GM08714 (cell line): Measurements from ENCODE around the gene KAT6B.

Source experiments
- H3K4me3 ChIP-seq: fragments of 200-500 bp; sonication (Bioruptor generic); 2 replicates; pipeline ENCODE4 v1.5.1; 2014; ENCODE audit warnings: mild to moderate bottlenecking, low read length, inconsistent platforms
- ZNF274 ChIP-seq: IDR thresholded peaks from 2 replicates; pipeline ENCODE4 v1.6.1; 2012; ENCODE audit warnings: mild to moderate bottlenecking, low read depth, low read length

Gene KAT6B

DNA sequence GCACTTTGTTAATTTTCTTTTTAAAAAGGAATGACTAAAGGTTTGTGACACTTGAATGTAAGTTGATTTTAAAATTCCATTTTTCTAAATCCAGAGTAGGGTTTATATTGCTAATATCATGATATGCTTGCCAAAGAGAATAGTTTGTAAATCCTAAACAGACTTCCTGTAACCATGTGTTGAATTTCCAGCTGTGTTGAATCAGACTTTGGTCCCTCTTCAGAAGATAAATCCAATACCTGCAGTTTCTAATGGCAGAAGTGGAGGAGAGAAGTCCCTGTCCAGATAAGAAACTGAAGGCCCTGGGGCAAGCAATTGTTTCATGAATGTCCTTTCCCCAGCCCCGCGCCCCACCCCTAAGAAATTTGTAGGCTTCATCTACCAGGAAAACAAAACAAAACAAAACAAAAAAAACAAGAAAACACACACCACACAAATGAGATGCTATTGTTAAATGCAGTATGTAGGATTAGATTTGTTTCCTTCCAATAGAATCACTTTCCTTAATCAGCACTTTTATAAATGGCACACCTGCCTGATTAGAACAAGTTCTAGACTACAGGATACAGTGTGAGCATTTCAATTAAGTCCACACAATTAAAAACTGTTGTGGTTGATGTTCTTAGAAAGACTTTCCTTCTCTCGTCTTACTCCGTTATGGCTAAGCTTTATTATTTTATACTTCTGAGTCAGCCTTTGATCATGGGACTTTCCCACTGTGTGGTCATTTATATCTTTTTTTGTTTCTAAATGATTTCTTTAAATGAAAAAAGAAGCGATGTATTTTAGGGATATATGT is 122.8 kb downstream of the KAT6B start:
- no peak for TF ChIP-seq ZNF274
- no peak overlapping the region for H3K4me3 ChIP-seq

DNA sequence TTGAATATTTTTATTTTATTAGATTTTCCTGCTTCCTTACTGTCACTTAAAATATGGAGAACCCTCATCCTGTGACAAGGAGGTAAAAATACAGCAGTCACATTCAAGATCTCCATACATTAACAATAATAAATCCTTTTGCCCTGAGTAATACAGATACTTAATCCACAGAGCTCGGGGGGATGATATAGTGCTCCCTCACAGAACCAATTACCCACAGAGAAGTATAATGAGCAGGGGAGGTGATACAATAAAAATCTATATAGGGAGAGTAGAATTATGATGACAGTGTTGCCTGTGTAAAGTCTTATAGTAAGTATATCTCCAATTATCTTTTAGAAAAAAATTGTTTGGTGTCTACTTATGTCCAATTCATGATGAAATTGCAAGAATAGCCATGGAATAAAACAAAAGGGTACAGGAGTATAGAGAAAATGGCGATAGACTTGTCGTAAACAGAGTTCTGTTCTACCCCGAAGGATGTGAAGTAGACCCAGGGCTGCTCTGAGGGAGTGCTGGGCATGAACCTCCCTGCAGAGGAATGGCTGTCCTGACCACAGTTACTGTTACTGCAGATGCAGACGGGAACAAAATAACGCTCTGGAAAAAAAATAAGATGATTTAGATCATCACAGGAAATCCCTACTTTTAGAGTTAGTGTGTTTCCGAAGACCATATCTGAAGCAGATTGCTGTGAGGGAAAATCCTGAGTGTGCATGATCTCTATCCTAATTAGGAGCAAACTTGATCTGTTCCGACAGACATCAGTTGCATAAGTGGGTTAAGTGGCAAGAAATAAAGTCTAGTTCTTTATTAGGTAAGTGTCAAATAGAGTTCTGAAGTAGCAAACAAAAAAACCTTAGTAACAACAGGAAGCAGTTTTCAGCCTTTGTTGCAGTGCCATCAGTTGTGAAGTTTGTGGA is 123.7 kb downstream of the KAT6B start:
- TF ChIP-seq ZNF274 = no peak
- H3K4me3 ChIP-seq = no peak overlapping the region

DNA sequence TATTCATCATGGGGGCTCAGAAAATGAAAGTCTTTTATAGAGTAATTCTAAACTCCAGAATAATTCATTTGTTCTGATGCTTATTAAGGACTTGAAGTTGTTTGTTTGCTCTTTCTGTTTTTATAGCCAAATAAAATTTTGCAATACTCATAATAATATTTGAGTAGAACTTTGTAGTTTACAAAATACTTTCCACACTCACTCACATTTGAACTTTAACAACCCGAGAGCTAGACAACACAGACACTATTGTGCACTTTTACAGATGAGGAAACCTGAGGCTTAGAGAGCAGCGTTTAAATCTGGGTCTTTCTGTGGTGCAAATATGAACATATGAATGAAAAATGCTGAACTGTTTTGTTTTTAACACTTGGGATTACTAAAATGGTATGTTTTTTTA is 126.8 kb downstream of the KAT6B start:
- TF ChIP-seq ZNF274 = no peak
- no peak overlapping the region for H3K4me3 ChIP-seq

DNA sequence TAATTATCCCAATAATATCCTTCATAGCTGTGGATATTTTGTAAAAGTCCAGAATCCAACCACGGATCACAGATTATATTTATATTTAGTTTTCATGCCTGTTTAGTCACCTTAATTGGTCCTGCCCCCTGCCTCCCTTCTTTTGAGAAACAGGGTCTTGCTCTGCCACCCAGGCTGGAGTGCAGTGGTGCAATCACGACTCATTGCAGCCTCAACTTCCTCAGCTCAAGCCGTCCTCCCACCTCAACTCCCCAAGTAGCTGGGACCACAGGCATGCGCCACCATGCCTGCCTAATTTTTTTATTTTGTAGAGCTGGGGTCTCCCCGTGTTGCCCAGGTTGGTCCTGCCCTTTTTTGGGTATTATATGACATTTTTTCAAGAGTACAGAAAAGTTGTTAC is 129.4 kb downstream of the KAT6B start:
- H3K4me3 ChIP-seq = no peak overlapping the region
- TF ChIP-seq ZNF274 = no peak

DNA sequence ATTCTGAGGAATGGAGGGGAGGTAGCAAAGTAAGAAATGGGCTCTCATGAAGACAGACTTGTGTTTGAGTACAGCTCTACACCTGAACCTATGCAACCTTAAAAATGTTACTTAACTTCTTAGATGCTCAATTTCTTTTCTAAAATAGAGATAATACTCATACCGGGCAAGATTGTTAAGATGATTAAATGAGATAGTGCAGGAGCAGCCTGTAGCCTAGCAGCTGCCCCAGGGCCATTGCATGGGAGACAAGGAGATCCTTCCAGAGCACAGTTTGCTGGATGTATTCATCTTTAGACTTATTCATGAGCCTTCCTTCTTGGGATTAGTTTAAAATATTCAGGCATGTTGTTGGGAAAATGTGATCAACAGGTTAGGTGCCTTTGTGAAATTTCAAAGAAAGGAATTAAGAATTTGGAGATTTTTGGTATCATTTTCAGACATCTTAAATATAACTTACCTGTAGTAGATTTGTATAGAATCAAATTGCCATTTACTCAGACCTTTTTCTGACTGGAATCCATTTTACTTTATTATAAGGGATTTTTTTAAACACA is 130.2 kb downstream of the KAT6B start:
- no peak overlapping the region for H3K4me3 ChIP-seq
- no peak for TF ChIP-seq ZNF274

DNA sequence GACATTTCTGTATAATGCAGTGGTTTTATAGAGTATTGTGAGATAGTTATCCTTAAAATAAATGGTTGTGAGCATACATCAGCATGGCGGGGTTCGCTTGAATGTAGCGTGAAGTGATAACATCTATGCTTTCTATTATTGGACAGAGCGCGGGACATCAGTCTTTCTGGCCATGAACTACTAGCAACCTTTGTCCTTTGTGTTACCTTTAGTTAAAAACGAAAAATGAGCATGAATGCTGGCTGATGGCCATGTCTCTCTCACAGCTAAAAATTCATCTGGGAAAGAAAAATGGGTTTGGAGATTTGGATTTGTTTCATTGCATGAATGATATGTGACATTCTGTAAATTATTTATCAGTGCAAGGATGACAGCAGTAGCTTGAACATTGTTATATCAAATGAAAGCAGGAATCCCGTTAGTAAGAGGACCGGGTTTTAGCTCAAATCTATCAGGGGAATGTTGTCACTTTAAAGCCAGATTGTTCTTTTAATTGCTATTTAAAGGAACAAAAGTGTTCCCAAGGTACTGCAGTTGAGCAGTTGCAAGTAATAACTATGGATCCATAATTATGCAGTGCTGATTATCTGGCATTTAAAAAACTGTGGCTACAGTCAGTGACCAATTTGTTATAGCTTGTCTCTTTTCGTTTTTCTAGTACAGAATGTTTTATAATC is 131.0 kb downstream of the KAT6B start:
- no peak for TF ChIP-seq ZNF274
- H3K4me3 ChIP-seq = no peak overlapping the region

DNA sequence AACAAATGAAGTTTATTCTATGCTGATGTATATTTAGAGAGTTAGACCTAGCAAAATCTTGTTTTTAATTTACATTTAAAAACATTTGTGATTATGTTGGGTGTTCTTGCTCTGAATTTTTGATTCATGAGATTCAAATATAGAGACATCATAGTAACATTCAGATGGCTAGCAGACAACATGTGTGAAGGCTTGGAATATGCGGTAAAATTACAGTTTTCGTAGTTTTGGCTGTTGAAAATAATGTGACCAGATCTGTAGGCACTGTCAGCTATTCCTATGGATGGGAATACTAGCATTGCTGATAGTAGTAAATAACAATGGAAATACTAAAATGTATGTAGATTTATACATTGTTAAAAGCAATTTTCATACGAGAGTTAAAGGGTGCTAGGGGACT is 131.9 kb downstream of the KAT6B start:
- H3K4me3 ChIP-seq = no peak overlapping the region
- TF ChIP-seq ZNF274 = no peak

DNA sequence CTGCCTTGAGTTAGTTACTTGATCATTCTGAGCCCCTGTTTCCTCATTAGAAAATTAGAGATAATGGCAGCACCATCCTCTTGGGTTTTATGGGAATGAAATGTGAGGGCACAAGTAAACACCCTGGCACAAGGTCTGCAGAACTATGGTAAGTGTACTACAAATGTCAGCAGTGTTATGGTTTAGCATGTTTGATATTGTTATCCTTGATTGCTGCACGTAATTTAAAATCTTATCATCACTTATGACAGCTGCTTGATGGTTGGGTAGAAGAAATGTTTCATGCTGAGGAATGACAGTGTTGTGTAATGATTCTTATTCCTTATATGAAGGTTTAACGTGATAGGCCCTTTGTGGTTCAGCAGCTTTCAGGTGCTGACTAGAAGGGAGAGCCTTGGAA is 134.3 kb downstream of the KAT6B start:
- TF ChIP-seq ZNF274 = no peak
- H3K4me3 ChIP-seq = no peak overlapping the region

DNA sequence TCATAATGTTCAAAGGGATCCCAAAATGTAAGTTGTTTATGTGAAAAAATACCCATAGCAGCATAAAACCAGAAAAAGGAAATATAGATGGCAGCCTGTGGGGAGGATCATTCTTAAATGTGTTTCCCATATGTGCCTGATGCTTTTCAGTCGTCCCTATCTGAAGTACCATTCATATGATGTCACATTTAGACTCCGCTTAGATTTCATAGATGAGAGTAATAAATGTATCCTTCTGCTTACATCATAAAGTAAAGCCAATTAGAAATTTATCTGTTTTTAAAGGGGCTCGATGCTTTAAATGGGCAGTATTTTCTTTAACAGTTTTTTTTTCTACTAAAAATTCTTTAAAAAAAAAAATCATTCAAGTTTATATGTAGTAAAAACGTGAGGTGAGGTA is 136.1 kb downstream of the KAT6B start:
- no peak for TF ChIP-seq ZNF274
- H3K4me3 ChIP-seq = no peak overlapping the region

DNA sequence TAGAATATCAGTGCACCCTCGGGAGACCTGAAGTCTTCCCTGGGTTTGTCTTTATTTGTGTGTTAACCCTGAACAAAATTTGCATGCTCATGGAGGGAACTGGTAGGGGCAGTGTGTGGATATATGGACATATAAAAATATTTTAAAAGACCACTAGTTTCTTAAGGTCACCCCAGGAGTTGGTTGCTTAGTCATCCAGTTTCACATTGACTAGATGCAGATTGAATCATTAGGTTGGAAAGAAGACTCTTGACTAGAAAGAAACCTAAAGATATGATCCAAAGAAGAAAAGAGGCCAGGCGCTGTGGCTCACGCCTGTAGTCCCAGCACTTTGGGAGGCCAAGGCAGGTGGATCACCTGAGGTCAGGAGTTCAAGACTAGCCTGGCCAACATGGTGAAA is 137.1 kb downstream of the KAT6B start:
- H3K4me3 ChIP-seq = no peak overlapping the region
- TF ChIP-seq ZNF274 = no peak

DNA sequence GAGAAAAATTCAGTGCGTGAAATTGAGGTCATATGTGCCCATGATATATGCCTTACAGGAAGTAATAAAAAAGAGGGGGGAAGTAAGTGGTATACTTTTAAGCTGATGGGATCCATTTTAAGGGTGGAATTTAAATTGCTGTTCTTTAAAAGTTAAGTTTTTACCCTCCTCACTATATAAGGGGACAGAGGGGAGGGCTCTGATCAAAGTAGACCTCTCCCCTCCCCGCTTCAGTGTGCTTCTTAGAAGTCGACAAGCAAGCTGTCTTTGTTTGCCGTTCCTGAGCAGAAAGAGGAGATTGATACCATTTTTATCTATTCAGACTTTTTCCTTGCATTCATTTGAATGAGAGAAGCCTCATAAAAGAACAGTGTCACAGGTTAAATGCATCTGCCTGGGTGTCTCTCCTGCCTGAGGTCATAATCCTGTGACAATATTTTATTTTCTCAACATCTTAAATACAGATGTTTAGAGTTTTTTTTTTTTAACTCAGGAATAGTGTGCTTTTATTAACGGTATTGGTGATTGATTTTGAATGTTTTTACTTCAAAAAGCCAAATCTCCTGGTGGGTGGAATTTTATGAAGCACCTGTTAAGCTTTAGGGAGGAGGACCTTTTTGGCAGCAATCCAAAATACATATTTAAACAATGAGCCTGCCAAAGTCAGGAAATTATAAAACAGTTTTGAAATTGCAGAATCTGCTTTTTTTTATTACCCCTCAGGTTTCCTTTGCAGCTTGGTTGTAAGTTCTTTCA is 141.7 kb downstream of the KAT6B start:
- no peak for TF ChIP-seq ZNF274
- peak overlapping the region; percentile 14; the same call in 1 of the 2 replicates for H3K4me3 ChIP-seq

DNA sequence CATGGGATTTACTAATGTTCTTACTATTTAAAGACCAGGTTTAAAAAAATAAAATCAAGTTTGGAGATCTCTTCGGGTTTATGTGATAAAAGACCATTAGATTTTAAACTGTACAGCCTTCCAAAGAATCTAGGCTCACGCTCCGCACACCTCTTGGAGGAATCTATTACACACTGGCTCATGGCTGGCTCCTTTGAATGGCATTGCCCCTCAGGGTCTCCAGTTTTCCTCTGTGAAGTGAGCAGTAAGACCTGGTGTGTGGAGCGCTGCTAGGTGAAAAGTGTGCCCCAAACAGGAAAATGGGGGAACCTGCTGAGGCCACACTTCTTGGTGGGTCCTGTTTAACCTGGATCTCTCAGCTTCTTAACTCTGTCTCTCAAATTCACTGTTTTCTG is 142.3 kb downstream of the KAT6B start:
- TF ChIP-seq ZNF274 = no peak
- no peak overlapping the region for H3K4me3 ChIP-seq

DNA sequence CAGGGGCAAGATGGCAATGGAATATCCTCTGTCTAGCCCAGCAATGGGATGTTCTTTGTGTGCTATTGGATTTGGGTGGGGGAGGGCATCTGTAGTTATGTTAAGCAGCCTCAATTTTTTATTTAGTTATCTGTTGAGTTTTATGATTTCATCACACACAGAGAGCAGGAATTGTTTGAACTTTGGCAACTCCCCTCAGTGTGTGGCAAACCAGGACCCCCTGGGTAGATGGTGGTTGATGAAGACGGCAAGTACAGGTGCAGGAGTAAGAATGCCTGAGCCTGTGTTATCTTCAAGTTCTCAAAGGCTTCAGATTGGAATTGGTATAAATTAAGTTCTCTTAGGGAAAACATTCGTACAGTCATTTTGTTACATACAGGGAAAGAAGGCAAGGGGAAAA is 142.7 kb downstream of the KAT6B start:
- no peak overlapping the region for H3K4me3 ChIP-seq
- TF ChIP-seq ZNF274 = no peak
